Mesenchymal stem cell (in vitro differentiated cells and primary cell): ENCODE results near the gene VTI1A.
A peak's percentile ranks its signal among the peaks of the same experiment; 100 is the strongest.

Source experiments
- DNase-seq: peaks from one replicate; pipeline ENCODE4 v3.0.0-alpha.2; 2013
- H2AFZ ChIP-seq: one replicate; pipeline ENCODE4 v1.6.1; 2013; ENCODE audit warnings: low read depth, mild to moderate bottlenecking, control low read depth, inconsistent platforms, low read length, moderate library complexity
- H2AK5ac ChIP-seq: 2 replicates; pipeline ENCODE4 v1.6.1; 2013; ENCODE audit warnings: low read length, moderate library complexity, mild to moderate bottlenecking, inconsistent platforms; ENCODE audit not compliant: severe bottlenecking
- H2BK120ac ChIP-seq: one replicate; pipeline ENCODE4 v1.6.1; 2013; ENCODE audit warnings: low read depth, mild to moderate bottlenecking, inconsistent platforms, low read length, moderate library complexity
- H2BK12ac ChIP-seq, 2 experiments: one replicate each; pipeline ENCODE4 v1.6.1; 2013; ENCODE audit warnings: inconsistent platforms in 2 of 2, low read length in 2 of 2, mild to moderate bottlenecking in 2 of 2, moderate library complexity in 2 of 2, control low read depth in 1 of 2
- H2BK15ac ChIP-seq: one replicate; pipeline ENCODE4 v1.6.1; 2013; ENCODE audit warnings: mild to moderate bottlenecking, low read depth, inconsistent platforms; ENCODE audit not compliant: poor library complexity, severe bottlenecking
- H2BK5ac ChIP-seq: 2 replicates; pipeline ENCODE4 v1.6.1; 2013; ENCODE audit warnings: low read depth, mild to moderate bottlenecking, low read length, control low read depth, inconsistent platforms; ENCODE audit not compliant: poor library complexity, severe bottlenecking
- H3K14ac ChIP-seq, 2 experiments: one replicate each; pipeline ENCODE4 v1.6.1; 2013; ENCODE audit warnings: inconsistent platforms in 2 of 2, low read length in 2 of 2, control low read depth in 1 of 2, mild to moderate bottlenecking in 1 of 2, moderate library complexity in 1 of 2
- H3K18ac ChIP-seq, 2 experiments: one replicate each; pipeline ENCODE4 v1.6.1; 2013; ENCODE audit warnings: inconsistent platforms in 2 of 2, low read length in 2 of 2, control low read depth in 1 of 2, low read depth in 1 of 2, mild to moderate bottlenecking in 1 of 2
- H3K23ac ChIP-seq, 2 experiments: one replicate each; pipeline ENCODE4 v1.6.1; 2013; ENCODE audit warnings: inconsistent platforms in 2 of 2, low read length in 2 of 2, mild to moderate bottlenecking in 2 of 2, moderate library complexity in 2 of 2, control low read depth in 1 of 2
- H3K27ac ChIP-seq: 2 replicates; pipeline ENCODE4 v1.5.1; 2013; ENCODE audit warnings: mild to moderate bottlenecking, moderate library complexity, low read length, control low read depth, inconsistent platforms; ENCODE audit not compliant: poor library complexity, severe bottlenecking
- H3K27me3 ChIP-seq, 2 experiments: 2 replicates each; pipeline versions ENCODE4 v1.6.1 to v1.7.0; 2013; ENCODE audit warnings: low read length in 2 of 2, mild to moderate bottlenecking in 2 of 2, moderate library complexity in 2 of 2, control low read depth in 1 of 2, inconsistent platforms in 1 of 2; ENCODE audit not compliant: control insufficient read depth in 1 of 2, insufficient read depth in 1 of 2
- H3K36me3 ChIP-seq, 2 experiments: 2 replicates each; pipeline versions ENCODE4 v1.6.1 to v1.7.0; 2013; ENCODE audit warnings: low read length in 2 of 2, control low read depth in 1 of 2, inconsistent platforms in 1 of 2, low read depth in 1 of 2, mild to moderate bottlenecking in 1 of 2; ENCODE audit not compliant: insufficient read depth in 2 of 2, control insufficient read depth in 1 of 2
- H3K4ac ChIP-seq, 2 experiments: one replicate each; pipeline ENCODE4 v1.6.1; 2013; ENCODE audit warnings: inconsistent platforms in 2 of 2, low read length in 2 of 2, mild to moderate bottlenecking in 2 of 2, moderate library complexity in 2 of 2, control low read depth in 1 of 2, low read depth in 1 of 2
- H3K4me1 ChIP-seq: 2 replicates; pipeline ENCODE4 v1.6.1; 2013; ENCODE audit warnings: low read depth, low read length, control low read depth; ENCODE audit not compliant: control insufficient read depth, insufficient read depth
- H3K4me2 ChIP-seq: 2 replicates; pipeline ENCODE4 v1.6.1; 2013; ENCODE audit warnings: low read length, mild to moderate bottlenecking, inconsistent platforms; ENCODE audit not compliant: poor library complexity, severe bottlenecking
- H3K4me3 ChIP-seq, 2 experiments: 2 replicates each; pipeline versions ENCODE4 v1.5.1 to v1.7.0; 2013; ENCODE audit warnings: low read length in 2 of 2, mild to moderate bottlenecking in 2 of 2, control low read depth in 1 of 2, low read depth in 1 of 2; ENCODE audit not compliant: insufficient read depth in 1 of 2
- H3K79me1 ChIP-seq: replicated peaks from 2 replicates; pipeline ENCODE4 v1.6.1; 2013; ENCODE audit warnings: mild to moderate bottlenecking, control low read depth, low read length, inconsistent platforms; ENCODE audit not compliant: poor library complexity, severe bottlenecking
- H3K9ac ChIP-seq: 2 replicates; pipeline ENCODE4 v1.7.0; 2013; ENCODE audit warnings: mild to moderate bottlenecking, low read length, moderate library complexity
- H3K9me3 ChIP-seq: 2 replicates; pipeline ENCODE4 v1.7.0; 2013; ENCODE audit warnings: mild to moderate bottlenecking, low read length; ENCODE audit not compliant: control insufficient read depth
- H4K8ac ChIP-seq: one replicate; pipeline ENCODE4 v1.6.1; 2013; ENCODE audit warnings: inconsistent platforms, mild to moderate bottlenecking, low read length, moderate library complexity
- H4K91ac ChIP-seq: one replicate; pipeline ENCODE4 v1.6.1; 2013; ENCODE audit warnings: mild to moderate bottlenecking, low read length, inconsistent platforms
- WGBS: methylation state at CpG from one replicate; pipeline ENCODE4 v1.1.7; 2013; ENCODE audit warnings: mixed read lengths; 5-methylcytosine and 5-hydroxymethylcytosine counted together

VTI1A gene

GRCh38 chr10:112767156-112767555 is 320.1 kb downstream of the VTI1A start:
- Histone ChIP-seq H3K9ac (no peak overlapping the region), H3K36me3 (no peaks in the 10 kb centered on the region), H2BK12ac (no peak overlapping the region), H3K23ac (no peak overlapping the region), H3K4me2 (no peak overlapping the region), H3K18ac (no peak overlapping the region), H3K4ac (no peak overlapping the region), H3K4me3 (no peak overlapping the region), H3K14ac (no peak overlapping the region), H4K8ac (no peak overlapping the region), H3K4me1 (peaks cover 5% of the 10 kb centered on the region), H4K91ac (no peak overlapping the region), H2BK15ac (no peak overlapping the region), H2BK5ac (no peak overlapping the region), H3K79me1 (no peaks in the 10 kb centered on the region), H2AFZ (no peak overlapping the region), H3K27ac (no peak overlapping the region), H3K27me3 (no peaks in the 10 kb centered on the region), H3K9me3 (no peaks in the 10 kb centered on the region), H2BK120ac (no peak overlapping the region), H2AK5ac (peak overlapping the region; percentile 40)
- DNase-seq = peak; percentile 28
- WGBS = 75% methylated on average over 2 of the region's 2 CpGs

- no peak overlapping the region for H2BK15ac ChIP-seq
- no peak overlapping the region for H3K27ac ChIP-seq
- no peak overlapping the region for H3K14ac ChIP-seq
- H4K8ac ChIP-seq = no peak overlapping the region
- H3K4me2 ChIP-seq = no peak overlapping the region
- H3K18ac ChIP-seq = no peak overlapping the region
- H2BK120ac ChIP-seq = no peak overlapping the region
- H3K27me3 ChIP-seq = no peaks in the 10 kb centered on the region
- H2AFZ ChIP-seq = no peak overlapping the region
- H2BK5ac ChIP-seq = no peak overlapping the region
- no peak overlapping the region for H2BK12ac ChIP-seq
- no peak overlapping the region for H3K23ac ChIP-seq
- DNase-seq = no peak
- H3K4ac ChIP-seq = no peak overlapping the region
- no peak overlapping the region for H4K91ac ChIP-seq
- H3K9ac ChIP-seq = no peak overlapping the region
- H3K9me3 ChIP-seq = no peaks in the 10 kb centered on the region
- H3K79me1 ChIP-seq = no peaks in the 10 kb centered on the region
- no peak overlapping the region for H3K4me3 ChIP-seq
- H3K36me3 ChIP-seq = peaks cover 0 to 4% of the 10 kb centered on the region in 2 experiments
- H3K4me1 ChIP-seq = peaks cover 5% of the 10 kb centered on the region
- H2AK5ac ChIP-seq = no peak overlapping the region
- WGBS = 94% methylated on average over 7 of the region's 7 CpGs
Observed at GRCh38 chr10:112768121-112768520, 321.1 kb downstream of the VTI1A start.

GRCh38 chr10:112769081-112769480 is 322.1 kb downstream of the VTI1A start:
- Histone ChIP-seq H3K36me3 (peaks cover 0 to 4% of the 10 kb centered on the region in 2 experiments), H2BK120ac (no peak overlapping the region), H3K14ac (no peak overlapping the region), H2BK12ac (no peak overlapping the region), H4K8ac (no peak overlapping the region), H3K4me3 (no peak overlapping the region), H3K9ac (no peak overlapping the region), H2AK5ac (no peak overlapping the region), H2BK5ac (no peak overlapping the region), H3K4me1 (peaks cover under 1% of the 10 kb centered on the region), H3K79me1 (no peaks in the 10 kb centered on the region), H3K4me2 (no peak overlapping the region), H2BK15ac (no peak overlapping the region), H3K27me3 (no peaks in the 10 kb centered on the region), H2AFZ (no peak overlapping the region), H3K18ac (no peak overlapping the region), H4K91ac (no peak overlapping the region), H3K23ac (no peak overlapping the region), H3K9me3 (no peaks in the 10 kb centered on the region), H3K27ac (no peak overlapping the region), H3K4ac (no peak overlapping the region)
- no peak for DNase-seq
- WGBS = 100% methylated on average over 1 of the region's 2 CpGs

GRCh38 chr10:112769611-112770370 is 322.8 kb downstream of the VTI1A start:
- peaks cover 1% of the 10 kb centered on the region for H3K79me1 ChIP-seq
- 92% methylated on average over 6 of the region's 6 CpGs for whole genome bisulfite sequencing
- H3K9me3 ChIP-seq = no peaks in the 10 kb centered on the region
- H3K4ac ChIP-seq = no peak overlapping the region
- no peak overlapping the region for H4K8ac ChIP-seq
- no peak overlapping the region for H3K18ac ChIP-seq
- no peak overlapping the region for H3K4me2 ChIP-seq
- no peak overlapping the region for H3K14ac ChIP-seq
- H3K4me1 ChIP-seq = peaks cover 2% of the 10 kb centered on the region
- H2BK15ac ChIP-seq = no peak overlapping the region
- H2BK120ac ChIP-seq = no peak overlapping the region
- H2BK5ac ChIP-seq = no peak overlapping the region
- H2AK5ac ChIP-seq = no peak overlapping the region
- H4K91ac ChIP-seq = no peak overlapping the region
- H2AFZ ChIP-seq = no peak overlapping the region
- peaks cover 0 to 4% of the 10 kb centered on the region in 2 experiments for H3K36me3 ChIP-seq
- H3K9ac ChIP-seq = no peak overlapping the region
- no peak overlapping the region for H3K23ac ChIP-seq
- H2BK12ac ChIP-seq = no peak overlapping the region
- DNase-seq = no peak
- H3K4me3 ChIP-seq = no peak overlapping the region
- no peak overlapping the region for H3K27ac ChIP-seq
- no peaks in the 10 kb centered on the region for H3K27me3 ChIP-seq
